Dermis blood vessel endothelial cell (primary cell): ENCODE measurements around the gene TXNDC16. TPM values are rescaled to one million over a fixed set of nuclear protein-coding genes. Genes with fewer than 3 reads are reported as not detected.

Experiments
- DNase-seq: peaks from one replicate; pipeline ENCODE4 v3.0.0; 2010
- total RNA-seq: library from RNA; depleted of rRNA; stranded (reverse); fragments of >200 nt; gene quantifications from 2 replicates; pipeline ENCODE4 v1.2.3, GENCODE V29; 2014

TXNDC16 gene
- total RNA-seq, 1 donor from 2014 or later, result 3.4 TPM

DNA sequence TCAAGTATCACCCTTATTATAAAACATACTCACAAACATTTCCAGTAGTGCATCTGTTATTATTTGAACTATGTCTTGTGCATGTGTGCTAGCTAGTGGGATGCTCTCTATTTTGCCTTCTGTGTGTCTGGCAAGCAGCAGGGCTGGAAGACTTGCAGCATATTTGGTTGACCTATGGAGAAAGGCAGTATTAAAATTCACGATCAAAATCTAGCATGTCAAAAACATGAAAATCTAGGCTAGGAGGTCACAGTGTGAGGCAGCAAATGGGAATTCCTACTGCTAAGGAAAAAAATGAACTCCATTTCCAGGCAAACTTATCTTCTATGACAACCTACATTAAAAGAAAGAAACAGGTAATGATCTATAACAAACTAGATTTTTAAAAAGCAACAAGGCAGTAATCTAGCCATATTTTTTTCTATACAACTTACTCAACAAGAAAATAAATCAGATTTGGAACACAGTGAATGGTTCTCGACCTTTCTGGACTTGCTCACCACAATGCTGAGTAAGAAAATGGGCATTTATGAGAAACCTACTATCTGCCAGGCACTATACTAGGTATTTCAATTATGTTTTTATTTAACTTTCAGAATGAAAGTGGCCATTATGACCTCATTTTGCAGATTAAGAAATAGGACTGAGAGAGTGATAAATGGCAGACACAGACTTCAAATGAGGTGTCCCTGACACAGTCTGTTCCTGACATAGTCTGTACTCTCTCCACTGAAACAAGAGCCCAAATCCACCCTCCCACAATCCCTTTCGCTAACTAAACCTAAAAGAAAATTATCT lies 96.8 kb downstream of the TXNDC16 start:
- DNase-seq, result no peak

- DNase-seq, result no peak
These were observed 105.1 kb downstream of the TXNDC16 start for GRCh38 chr14:52447236-52447635.

GRCh38 chr14:52446355-52446754 lies 106.0 kb downstream of the TXNDC16 start:
- DNase-seq, result no peak

GRCh38 chr14:52443506-52443905 lies 108.8 kb downstream of the TXNDC16 start:
- DNase-seq, result no peak

DNA sequence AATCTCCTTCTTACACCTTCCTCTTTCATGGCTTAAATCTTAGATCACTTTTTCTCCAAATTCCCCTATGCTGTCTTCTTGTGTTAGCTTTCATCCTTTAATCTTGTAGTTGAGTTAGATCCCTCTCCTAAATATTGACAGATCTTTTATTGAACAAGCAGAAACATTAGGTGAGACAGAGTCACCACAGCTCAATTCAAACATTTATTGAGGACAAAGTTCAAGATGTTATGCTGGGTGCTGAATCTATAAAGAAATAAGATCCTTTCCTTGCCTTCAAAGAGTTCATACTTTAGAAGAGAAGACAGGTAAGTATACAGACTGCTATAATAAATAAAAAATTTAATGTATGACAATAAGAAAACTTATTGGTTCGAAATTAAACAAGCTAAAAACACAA lies 109.7 kb downstream of the TXNDC16 start:
- DNase-seq, result no peak

GRCh38 chr14:52442166-52442565 lies 110.1 kb downstream of the TXNDC16 start:
- no peak for DNase-seq

DNA sequence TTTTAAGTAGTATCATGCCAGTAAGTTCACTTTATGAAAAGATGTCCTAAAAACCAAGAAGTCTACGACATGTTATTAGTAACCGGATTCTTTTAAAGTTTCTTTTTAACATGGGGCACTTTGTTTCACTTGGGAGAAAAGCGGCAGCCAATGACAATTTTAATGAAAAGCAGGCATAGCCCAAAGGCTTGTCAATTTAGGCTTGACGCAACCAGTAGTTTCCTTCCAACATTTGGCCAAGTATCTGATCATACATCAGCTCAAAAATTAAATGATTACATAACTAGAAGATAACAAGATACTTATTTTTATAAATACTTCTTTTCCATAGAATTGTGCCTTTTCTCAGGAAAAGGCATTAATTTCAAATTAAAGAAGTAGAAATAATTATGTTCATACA lies 112.8 kb downstream of the TXNDC16 start:
- no peak for DNase-seq

DNA sequence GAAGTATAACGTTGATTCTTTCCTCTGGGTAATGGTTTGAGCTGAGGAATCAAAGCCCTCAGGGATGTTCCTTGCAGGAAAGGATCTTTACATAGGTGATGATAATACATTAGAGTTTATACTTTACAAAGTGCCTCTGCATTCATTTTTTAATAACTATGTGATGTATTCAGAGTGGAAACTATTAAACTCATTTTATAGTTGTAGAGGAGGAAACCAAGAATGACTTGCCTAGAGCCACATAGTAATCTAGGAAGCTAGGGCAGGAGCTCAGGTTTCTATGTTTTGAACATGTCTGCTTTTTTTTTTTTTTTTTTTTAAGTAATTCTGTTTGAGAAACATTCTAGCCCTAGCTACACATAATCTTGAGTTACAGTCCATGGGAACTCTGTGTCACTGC lies 117.3 kb downstream of the TXNDC16 start:
- no peak for DNase-seq

DNA sequence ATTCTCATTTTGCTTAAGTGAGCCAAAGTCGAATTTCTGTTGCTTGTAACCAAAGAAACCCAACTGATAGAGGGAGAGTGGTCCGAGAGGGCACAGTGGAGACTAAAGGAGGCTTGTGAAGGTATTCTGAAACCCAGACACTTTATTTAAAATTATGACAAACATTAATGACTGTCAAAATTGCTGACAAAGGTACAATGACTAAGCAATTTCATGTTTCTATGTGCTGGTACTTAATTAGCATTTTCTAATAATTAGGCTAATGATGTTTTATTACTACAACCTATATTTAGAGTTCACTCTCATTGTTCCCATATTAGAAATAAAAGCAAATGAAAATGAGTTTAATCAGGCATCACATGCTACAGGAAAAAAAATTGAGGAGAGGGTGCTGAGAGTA lies 121.8 kb downstream of the TXNDC16 start:
- no peak for DNase-seq

- no peak for DNase-seq
These were observed 122.9 kb downstream of the TXNDC16 start for GRCh38 chr14:52429451-52429850.

GRCh38 chr14:52427460-52427859 lies 124.8 kb downstream of the TXNDC16 start:
- DNase-seq, result no peak

GRCh38 chr14:52422650-52423356 lies 129.5 kb downstream of the TXNDC16 start:
- DNase-seq, result no peak

GRCh38 chr14:52417139-52417538 lies 135.2 kb downstream of the TXNDC16 start:
- DNase-seq, result no peak

DNA sequence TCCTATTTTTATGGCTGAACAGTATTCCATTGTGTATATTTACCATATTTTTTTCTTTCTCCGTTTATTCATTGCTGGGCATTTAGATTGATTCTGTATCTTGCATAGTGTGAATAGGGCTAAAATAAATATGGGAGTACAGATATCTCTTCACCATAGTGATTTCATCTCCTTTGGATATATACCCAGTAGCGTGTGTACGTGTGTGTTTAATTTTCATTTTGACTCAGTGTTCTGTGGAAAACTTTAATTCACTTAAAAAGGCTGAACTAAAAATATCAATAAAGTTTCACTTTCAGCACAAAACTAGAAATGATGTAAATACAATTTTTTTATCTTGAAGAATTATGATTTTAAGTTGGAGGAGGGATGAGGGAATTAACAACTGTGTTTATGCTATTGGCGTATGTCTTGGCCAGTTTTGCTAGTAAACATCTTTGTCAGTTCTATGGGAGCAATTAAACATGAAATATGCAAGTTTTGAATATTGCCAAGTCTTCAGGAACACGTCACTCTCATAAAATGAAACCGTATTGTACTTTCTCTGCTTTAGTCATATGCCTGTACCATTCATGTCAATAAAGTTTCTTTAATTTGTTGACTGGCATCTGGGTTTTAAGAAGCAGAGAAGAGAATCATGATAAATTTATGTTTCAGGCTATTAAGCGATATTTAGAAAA lies 138.4 kb downstream of the TXNDC16 start:
- DNase-seq, result no peak

DNA sequence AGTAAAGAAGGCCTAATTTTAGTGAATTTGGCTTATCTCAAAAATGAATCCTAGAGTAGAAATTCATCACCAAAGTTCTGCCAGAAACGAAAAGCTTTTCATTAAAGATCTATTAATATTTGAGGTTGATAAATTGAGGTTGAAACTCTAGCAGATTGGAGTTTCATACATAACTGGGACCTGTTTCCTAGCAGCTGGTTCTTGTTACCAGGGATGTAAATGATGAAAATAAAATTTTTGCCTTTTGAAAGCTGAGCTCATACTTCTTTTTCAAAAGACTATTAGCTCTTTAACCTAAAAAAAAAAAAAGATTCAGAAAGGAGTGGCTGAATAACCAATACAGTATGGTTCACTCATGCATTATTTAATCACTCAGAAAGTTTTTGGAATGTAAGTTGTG lies 139.9 kb downstream of the TXNDC16 start:
- DNase-seq, result no peak

DNA sequence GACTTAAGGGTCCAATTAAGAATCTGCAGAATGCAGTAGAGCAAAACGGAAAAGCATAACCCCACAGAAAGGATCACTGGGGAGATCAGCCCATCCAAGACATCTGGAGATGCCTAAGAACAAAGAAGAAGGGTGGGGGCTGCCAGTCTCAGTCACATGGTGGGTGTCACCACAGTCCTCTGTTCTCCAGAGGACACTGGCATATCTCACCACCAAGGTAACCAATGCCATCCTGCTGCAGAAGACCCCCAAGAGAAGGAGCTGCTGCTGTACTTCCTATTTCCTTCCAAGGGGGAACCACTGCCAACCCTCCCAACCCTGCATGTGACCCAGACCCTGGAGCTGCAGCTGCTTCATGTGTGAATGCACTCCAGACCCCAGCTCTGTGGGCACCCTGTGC lies 147.0 kb downstream of the TXNDC16 start:
- no peak for DNase-seq

DNA sequence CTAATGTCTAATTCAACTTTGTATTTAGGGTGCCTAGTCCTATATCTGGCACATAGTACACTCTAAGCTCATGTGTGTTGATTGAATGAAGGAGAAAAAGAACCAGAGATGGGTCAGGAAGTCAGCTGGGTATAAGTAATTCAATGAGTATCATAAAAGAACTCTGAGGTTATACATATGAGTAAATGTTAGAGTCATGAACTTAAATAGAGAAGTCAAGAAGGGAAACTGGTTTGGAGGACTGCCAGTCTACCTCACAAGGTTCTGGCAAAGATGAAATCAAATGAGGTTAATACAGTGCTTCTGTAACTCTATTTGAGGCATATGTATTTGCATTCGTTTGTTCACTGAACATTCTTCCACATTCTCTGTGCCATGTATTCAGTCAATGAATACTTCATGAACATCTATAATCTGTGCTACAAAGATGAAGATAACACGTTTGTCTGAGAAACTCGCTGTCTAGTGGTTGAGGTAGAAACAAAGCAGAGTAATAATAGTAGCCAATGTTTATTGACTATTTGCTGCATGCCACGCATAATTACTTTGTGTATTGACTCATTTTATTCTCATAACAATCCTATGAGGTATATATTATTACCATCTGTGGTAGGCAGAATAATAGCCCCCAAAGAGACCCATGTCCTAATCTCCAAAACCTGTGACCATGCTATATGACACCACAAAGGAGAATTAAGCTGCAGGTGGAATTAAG lies 149.3 kb downstream of the TXNDC16 start:
- no peak for DNase-seq

GRCh38 chr14:52400846-52401245 lies 151.5 kb downstream of the TXNDC16 start:
- DNase-seq, result no peak

- DNase-seq, result no peak
These were observed 152.2 kb downstream of the TXNDC16 start for GRCh38 chr14:52399921-52400595.

- DNase-seq, result no peak
These were observed 153.2 kb downstream of the TXNDC16 start for GRCh38 chr14:52399104-52399503.

DNA sequence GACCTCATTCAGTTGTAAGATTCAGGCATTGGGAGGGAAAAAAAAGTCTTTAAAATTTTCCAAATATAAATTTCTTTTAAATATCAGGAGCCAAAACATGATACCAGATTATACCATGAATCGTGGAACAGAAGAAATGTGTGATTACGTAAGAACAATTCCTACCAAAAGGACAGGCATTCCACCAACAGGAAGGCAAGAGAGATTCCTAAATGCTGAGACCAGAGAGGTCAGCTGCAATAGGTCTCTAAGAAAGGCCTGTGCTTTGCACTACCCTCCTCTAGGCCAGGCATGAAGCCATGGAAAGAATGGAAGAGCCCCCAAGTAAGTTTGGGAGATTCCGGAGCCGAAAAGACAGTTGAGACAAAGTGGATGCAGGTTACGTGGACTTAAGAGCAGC lies 154.5 kb downstream of the TXNDC16 start:
- no peak for DNase-seq

DNA sequence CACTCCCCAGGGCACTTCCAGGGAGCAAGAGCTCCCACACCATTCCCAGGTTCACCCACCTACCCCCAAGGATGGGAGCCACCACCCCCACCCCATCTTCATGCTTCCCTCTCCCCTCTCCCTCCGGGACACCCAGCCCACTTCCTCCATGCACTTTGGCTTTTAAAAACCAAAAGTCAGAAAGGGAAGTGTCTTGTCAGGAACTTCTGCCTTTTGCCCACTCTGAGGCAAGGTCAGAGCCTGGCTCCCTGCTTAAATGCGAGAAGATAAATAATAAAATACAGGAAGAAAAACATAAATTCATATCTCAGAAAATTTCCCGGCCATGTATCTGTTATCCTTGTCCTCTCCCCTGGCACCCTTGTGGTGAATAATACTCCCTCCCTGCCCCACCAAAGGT lies 156.6 kb downstream of the TXNDC16 start:
- no peak for DNase-seq
